GM13976 (cell line): ENCODE data around the gene TTC19.
"Not testable (repeated sequence)": the region's sequence is repeated elsewhere in the genome, so short reads cannot be mapped to it uniquely, and the experiment has no call there.

ENCODE experiments used
- DNase-seq: peaks from one replicate; pipeline ENCODE4 v3.0.0; 2012; ENCODE audit warnings: low spot score
- CTCF ChIP-seq: IDR thresholded peaks from 2 replicates; pipeline ENCODE4 v1.5.1; 2012; ENCODE audit warnings: borderline replicate concordance, mild to moderate bottlenecking; ENCODE audit not compliant: insufficient read depth; ENCODE audit errors: extremely low read depth, missing control alignments, control extremely low read depth
- in situ Hi-C: fragments of 300-500 bp; cut with MboI; formaldehyde crosslinking; loops from one replicate; pipeline ENCODE4 v1.12.0; 2022; ENCODE audit warnings: low sequenced_read_pairs, mixed read lengths, inconsistent platforms; ENCODE audit not compliant: unreplicated experiment

TTC19 gene

GRCh38 chr17:15971882-15972281, 27.7 kb upstream of the TTC19 start:
- no peak for TF ChIP-seq CTCF
- no peak for DNase-seq
- in situ Hi-C loops = loop anchor here (25.0 kb wide), 1 partner anchor 135 kb away; no protein-coding TSS in a partner anchor

- no peak for TF ChIP-seq CTCF
- in situ Hi-C loops = loop anchor here (25.0 kb wide), 1 partner anchor 135 kb away; no protein-coding TSS in a partner anchor
- DNase-seq = no peak
These were observed 27.1 kb upstream of the TTC19 start for GRCh38 chr17:15972497-15972951.

- TF ChIP-seq CTCF = no peak
- DNase-seq = no peak
- in situ Hi-C loops = loop anchor here (25.0 kb wide), 1 partner anchor 136 kb away; no protein-coding TSS in a partner anchor
These were observed 26.6 kb upstream of the TTC19 start for GRCh38 chr17:15973016-15973415.

GRCh38 chr17:15973834-15974233, 25.8 kb upstream of the TTC19 start:
- TF ChIP-seq CTCF = no peak
- in situ Hi-C loops = loop anchor here (25.0 kb wide), 1 partner anchor 137 kb away; no protein-coding TSS in a partner anchor
- no peak for DNase-seq

GRCh38 chr17:15977894-15978293, 21.7 kb upstream of the TTC19 start:
- in situ Hi-C loops = no loop called here

GRCh38 chr17:15978606-15979005, 21.0 kb upstream of the TTC19 start:
- in situ Hi-C loops = no loop called here
- TF ChIP-seq CTCF = no peak
- no peak for DNase-seq

More at GRCh38 chr17:15977894-15978293, 21.7 kb upstream of the TTC19 start:
- no peak for TF ChIP-seq CTCF
- DNase-seq = no peak

- in situ Hi-C loops, DNase-seq: not testable (repeated sequence)
These were observed 20.6 kb upstream of the TTC19 start for GRCh38 chr17:15979013-15979412.
